H1 (cell line): Measurements from ENCODE around the gene JDP2. TPM values are rescaled to one million over a fixed set of nuclear protein-coding genes. Genes with fewer than 3 reads are reported as not detected.

Source experiments
- BACH1 ChIP-seq: IDR thresholded peaks from 2 replicates; pipeline ENCODE4 v1.6.1; 2012; ENCODE audit warnings: low read length, improper control_type of control experiment
- CHD2 ChIP-seq: IDR thresholded peaks from 2 replicates; pipeline ENCODE4 v1.6.1; 2012; ENCODE audit warnings: low read length, improper control_type of control experiment
- EP300 ChIP-seq, 2 experiments: IDR thresholded peaks; 1 replicate in 1 of 2; 2 replicates in 1 of 2; pipeline ENCODE4 v1.6.1; 2011 to 2012; ENCODE audit warnings: low read depth in 2 of 2, low read length in 2 of 2, mild to moderate bottlenecking in 2 of 2, borderline replicate concordance in 1 of 2, inconsistent platforms in 1 of 2, moderate library complexity in 1 of 2
- RAD21 ChIP-seq, 2 experiments: IDR thresholded peaks in 1 of 2; conservative IDR thresholded peaks in 1 of 2; 2 replicates each; pipeline ENCODE4 v1.6.1; 2011; ENCODE audit warnings: low read depth in 2 of 2, low read length in 2 of 2, improper control_type of control experiment in 1 of 2, inconsistent platforms in 1 of 2, mild to moderate bottlenecking in 1 of 2, moderate library complexity in 1 of 2
- SP2 ChIP-seq: IDR thresholded peaks from 2 replicates; pipeline ENCODE4 v1.6.1; 2012; ENCODE audit warnings: mild to moderate bottlenecking, low read length, inconsistent platforms
- polyA plus RNA-seq, 7 experiments: library from polyadenylated mRNA; depleted of rRNA in 3 of 7; stranded (reverse) in 5 of 7; unstranded in 2 of 7; fragments of >200 nt in 5 of 7; fragments of 200-250 nt in 2 of 7; gene quantifications; 1 replicate in 5 of 7; 2 replicates in 1 of 7; 4 replicates in 1 of 7; pipeline versions ENCODE4 v1.2.1 to v1.2.3, GENCODE V29; 2011 to 2013; ENCODE audit warnings: missing spikeins in 2 of 7, mixed read lengths in 2 of 7
- total RNA-seq: library from RNA; stranded (reverse); fragmentation: NEBNext Ultra II Directional; extraction: Animal tissue kit (Norgen Biotek cat#: 25700); gene quantifications from 2 replicates; pipeline ENCODE4 v1.2.1, GENCODE V29; 2021

Gene JDP2
- total and polyA plus RNA-seq, 2 of the 8 experiments (the other 6 are each of a cell fraction or from before 2014, with no cell fraction given) = 8.9 to 27.2 TPM

DNA sequence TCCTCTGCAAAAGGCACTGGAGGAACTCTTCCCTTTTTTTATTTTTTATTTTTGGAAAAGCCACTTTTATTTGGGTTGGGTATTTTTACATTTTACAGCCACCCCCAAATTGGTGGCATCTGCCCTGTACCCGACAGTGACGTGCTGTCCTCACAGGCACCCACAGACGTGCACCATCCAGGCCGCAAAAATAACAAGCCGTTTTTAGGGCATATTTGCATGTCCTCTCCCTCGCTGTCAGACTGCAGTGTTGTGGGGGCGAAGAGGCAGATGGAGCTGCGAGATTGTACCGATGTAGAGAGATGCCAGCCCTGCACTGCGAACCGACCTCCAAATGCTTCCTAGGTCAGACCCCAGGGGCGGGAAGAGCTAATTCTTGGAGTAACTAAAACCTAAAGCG lies 12.2 kb downstream of the JDP2 start (continued):
- TF ChIP-seq CHD2 = no peak
- TF ChIP-seq BACH1 = no peak
- no peak for TF ChIP-seq SP2
- no peak for TF ChIP-seq RAD21 (IDR thresholded peaks at IDR 0.05 in 1 of 2, conservative IDR thresholded peaks at IDR 0.05 in 1 of 2; ENCODE audit: low read depth in 2 of 2, low read length in 2 of 2)
- no peak for TF ChIP-seq EP300 (IDR thresholded peaks at IDR 0.05; ENCODE audit: borderline replicate concordance in 1 of 2, low read depth in 2 of 2, low read length in 2 of 2)
